SIG-M5 treated with dmso at 0.1 percent for 504 hours (cell line): ENCODE measurements around the gene CYP46A1.
A peak's percentile ranks its signal among the peaks of the same experiment; 100 is the strongest.

Experiments
- DNase-seq: peaks from one replicate; lab custom pipeline; 2025; ENCODE audit not compliant: unreplicated experiment; lab: John Stamatoyannopoulos, UW

The CYP46A1 gene

GRCh38 chr14:99741227-99741976 lies 57.3 kb downstream of the CYP46A1 start:
- DNase-seq = no peak

- DNase-seq = no peak
These were observed 58.0 kb downstream of the CYP46A1 start for GRCh38 chr14:99742074-99742473.

GRCh38 chr14:99742509-99743487 lies 58.7 kb downstream of the CYP46A1 start:
- DNase-seq = no peak

GRCh38 chr14:99744199-99744872 lies 60.2 kb downstream of the CYP46A1 start:
- DNase-seq = no peak

GRCh38 chr14:99744873-99745224 lies 60.8 kb downstream of the CYP46A1 start:
- no peak for DNase-seq

GRCh38 chr14:99745307-99745951 lies 61.3 kb downstream of the CYP46A1 start:
- peak; percentile 6 for DNase-seq

- DNase-seq = no peak
These were observed 63.1 kb downstream of the CYP46A1 start for GRCh38 chr14:99747167-99747566.

GRCh38 chr14:99747582-99748330 lies 63.7 kb downstream of the CYP46A1 start:
- DNase-seq = no peak

- no peak for DNase-seq
These were observed 64.4 kb downstream of the CYP46A1 start for GRCh38 chr14:99748529-99748928.

- DNase-seq = no peak
These were observed 65.0 kb downstream of the CYP46A1 start for GRCh38 chr14:99749142-99749541.

GRCh38 chr14:99749763-99750715 lies 65.9 kb downstream of the CYP46A1 start:
- no peak for DNase-seq

GRCh38 chr14:99750746-99751450 lies 66.8 kb downstream of the CYP46A1 start:
- DNase-seq = no peak

- no peak for DNase-seq
These were observed 67.7 kb downstream of the CYP46A1 start for GRCh38 chr14:99751539-99752485.

- DNase-seq = no peak
These were observed 68.5 kb downstream of the CYP46A1 start for GRCh38 chr14:99752486-99753121.

GRCh38 chr14:99753225-99754140 lies 69.4 kb downstream of the CYP46A1 start:
- no peak for DNase-seq
